Hematopoietic multipotent progenitor cell treated with erythropoietin and hydrocortisone succinate and interleukin-3 and kit ligand, for 6 days (in vitro differentiated cells): ENCODE data around the gene OCEL1.
"Not testable (repeated sequence)": the region's sequence is repeated elsewhere in the genome, so short reads cannot be mapped to it uniquely, and the experiment has no call there.

Experiments used
- DNase-seq: peaks from one replicate; pipeline ENCODE4 v3.0.0-alpha.2; 2015

Gene OCEL1

DNA sequence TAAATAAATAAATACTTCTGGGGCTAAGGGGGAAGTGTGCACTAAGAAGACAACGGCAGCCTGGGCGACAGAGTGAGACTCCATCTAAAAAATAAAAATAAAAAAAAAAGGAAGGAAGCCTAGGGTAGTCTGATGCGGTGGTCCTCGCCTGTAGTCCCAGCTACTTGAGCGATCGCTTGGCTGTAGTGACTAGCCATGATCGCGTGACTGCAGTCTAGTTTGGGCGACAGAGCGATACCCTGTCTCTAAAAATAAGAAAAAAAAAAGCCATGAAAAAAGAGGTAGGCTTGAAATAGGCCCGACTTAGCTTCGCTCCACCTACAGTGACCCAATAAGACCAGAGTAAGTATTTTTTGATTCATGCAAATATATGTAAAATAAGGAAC is 40.6 kb downstream of the OCEL1 start:
- no peak for DNase-seq

DNA sequence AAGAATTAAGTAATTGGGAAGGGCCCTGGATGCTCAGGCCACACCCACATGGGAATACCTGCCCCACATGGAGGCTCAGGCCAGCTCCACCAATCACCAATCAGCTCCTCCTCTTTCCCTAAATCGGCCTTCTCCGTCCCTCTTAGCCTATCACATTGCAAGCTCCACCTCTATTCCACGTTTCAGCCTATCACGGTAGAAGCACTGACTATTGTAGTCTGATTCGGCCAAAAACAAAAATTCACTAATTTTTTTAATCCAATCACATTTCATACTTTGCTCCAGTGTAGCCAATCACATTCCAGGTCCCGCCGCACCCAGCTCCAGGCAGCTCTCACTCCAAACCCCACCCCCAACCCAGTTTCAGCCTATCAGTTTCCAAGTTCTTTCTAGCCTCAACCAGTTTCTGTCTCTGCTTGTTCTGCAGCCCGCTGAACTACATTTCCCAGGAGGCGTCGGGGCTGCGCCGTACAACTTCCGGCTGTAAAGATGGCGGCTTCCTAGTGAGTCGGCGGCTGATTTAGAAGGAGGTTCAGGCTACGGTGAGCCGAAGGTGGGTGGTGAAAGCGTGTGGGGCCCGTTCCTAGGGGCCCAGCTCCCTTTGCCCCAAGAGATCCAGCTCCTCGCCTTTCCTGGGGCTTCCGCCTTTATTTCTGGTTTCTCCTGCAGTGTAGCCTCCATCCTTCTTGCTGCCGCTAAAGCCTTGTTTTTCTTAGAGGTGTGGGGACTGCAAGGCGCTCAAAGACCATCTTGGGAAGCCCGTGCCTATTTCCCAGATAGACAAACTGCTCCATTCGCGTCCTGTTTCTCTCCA is 41.2 kb downstream of the OCEL1 start, which contains the start of gene BABAM1:
Gene BABAM1 (plus strand): TSS at position 469 of the 814 bp plus-strand sequence. CDS start 1,364 bp downstream, outside the sequence.
- DNase-seq, result peak; percentile 99

DNA sequence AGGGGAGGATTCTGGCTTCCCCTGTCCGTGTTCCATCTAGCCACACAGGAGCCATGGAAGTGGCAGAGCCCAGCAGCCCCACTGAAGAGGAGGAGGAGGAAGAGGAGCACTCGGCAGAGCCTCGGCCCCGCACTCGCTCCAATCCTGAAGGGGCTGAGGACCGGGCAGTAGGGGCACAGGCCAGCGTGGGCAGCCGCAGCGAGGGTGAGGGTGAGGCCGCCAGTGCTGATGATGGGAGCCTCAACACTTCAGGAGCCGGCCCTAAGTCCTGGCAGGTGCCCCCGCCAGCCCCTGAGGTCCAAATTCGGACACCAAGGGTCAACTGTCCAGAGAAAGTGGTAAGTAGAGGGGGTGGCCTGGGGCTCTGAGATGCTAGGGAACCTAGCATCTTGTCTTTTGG is 42.7 kb downstream of the OCEL1 start:
- DNase-seq, result no peak

- DNase-seq, result not testable (repeated sequence)
Observed at GRCh38 chr19:17274892-17275291, 48.9 kb downstream of the OCEL1 start.

DNA sequence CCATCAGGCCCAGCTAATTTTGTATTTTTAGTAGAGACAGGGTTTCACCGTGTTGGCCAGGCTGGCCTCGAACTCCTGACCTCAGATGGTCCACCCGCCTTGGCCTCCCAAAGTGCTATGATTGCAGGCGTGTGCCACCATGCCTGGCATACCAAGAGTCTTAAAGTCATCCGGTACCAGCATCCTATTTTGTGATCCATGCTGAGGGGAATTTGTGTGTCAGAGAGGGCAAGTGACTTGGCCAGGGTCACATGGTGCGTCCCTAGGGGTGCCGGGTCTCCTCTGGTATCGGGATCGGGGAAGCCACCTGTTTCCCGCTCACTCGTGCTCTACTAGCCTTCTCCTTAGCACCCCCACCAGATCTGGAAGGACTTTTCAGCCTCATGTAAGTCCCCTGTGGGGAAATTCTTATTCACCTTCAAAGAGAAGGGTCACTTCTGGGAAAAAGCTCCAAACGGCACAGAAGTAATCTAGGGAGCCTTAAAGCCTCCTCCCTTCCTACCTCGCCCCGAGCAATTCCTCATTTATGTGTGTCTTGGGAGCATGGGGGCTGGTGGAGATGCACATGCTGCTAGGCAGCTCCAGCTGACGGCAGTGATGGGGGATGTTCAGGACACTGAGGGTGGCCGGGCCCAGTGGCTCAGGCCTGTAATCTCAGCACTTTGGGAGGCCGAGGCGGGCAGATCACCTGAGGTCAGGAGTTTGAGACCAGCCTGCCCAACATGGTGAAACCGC is 49.6 kb downstream of the OCEL1 start:
- DNase-seq, result no peak
